Common myeloid progenitor, CD34-positive (primary cell): Measurements from ENCODE around the gene SORCS3.

Experiments
- CTCF ChIA-PET: fragments of 350-600 bp; sonication (Branson Sonifier 250); formaldehyde crosslinking; loops from one replicate; lab custom pipeline; 2021; ENCODE audit warnings: antibody characterized with exemption; lab: Charles Lee
- POLR2A ChIA-PET: fragments of 350-600 bp; sonication (Branson Sonifier 250); formaldehyde crosslinking; loops from one replicate; lab custom pipeline; 2021; ENCODE audit warnings: antibody characterized with exemption; lab: Charles Lee
- DNase-seq, 3 donors: peaks; one replicate each; pipeline versions ENCODE4 v3.0.0 to v3.0.0-alpha.2; 2013
- H3K27ac ChIP-seq, 2 experiments: 1 replicate in 1 of 2; 2 replicates in 1 of 2; pipeline ENCODE4 v1.7.0; 2013; ENCODE audit warnings: inconsistent platforms in 2 of 2, low read length in 2 of 2, mild to moderate bottlenecking in 2 of 2, low read depth in 1 of 2, moderate library complexity in 1 of 2; ENCODE audit not compliant: severe bottlenecking in 2 of 2, insufficient read depth in 1 of 2, poor library complexity in 1 of 2
- H3K27me3 ChIP-seq, 5 experiments: replicated peaks in 2 of 5; 1 replicate in 3 of 5; 2 replicates in 2 of 5; pipeline versions ENCODE4 v1.6.1 to v1.7.0; 2013; ENCODE audit warnings: low read length in 4 of 5, mild to moderate bottlenecking in 2 of 5, moderate library complexity in 2 of 5, inconsistent platforms in 1 of 5; ENCODE audit not compliant: insufficient read depth in 5 of 5, control insufficient read depth in 4 of 5
- H3K36me3 ChIP-seq, 4 experiments: 1 replicate in 2 of 4; 2 replicates in 2 of 4; pipeline versions ENCODE4 v1.6.1 to v1.7.0; 2013; ENCODE audit warnings: low read length in 3 of 4, control low read depth in 1 of 4, mild to moderate bottlenecking in 1 of 4; ENCODE audit not compliant: control insufficient read depth in 4 of 4, insufficient read depth in 4 of 4
- H3K4me1 ChIP-seq, 4 experiments: 1 replicate in 3 of 4; 2 replicates in 1 of 4; pipeline versions ENCODE4 v1.6.1 to v1.7.1; 2013; ENCODE audit warnings: low read length in 3 of 4, mild to moderate bottlenecking in 3 of 4, control low read depth in 1 of 4, inconsistent platforms in 1 of 4, moderate library complexity in 1 of 4; ENCODE audit not compliant: control insufficient read depth in 4 of 4, insufficient read depth in 4 of 4; ENCODE audit errors: control extremely low read depth in 1 of 4
- H3K4me3 ChIP-seq, 7 experiments: 1 replicate in 4 of 7; 2 replicates in 3 of 7; pipeline versions ENCODE4 v1.5.1 to v1.7.0; 2013; ENCODE audit warnings: mild to moderate bottlenecking in 7 of 7, low read length in 6 of 7, moderate library complexity in 6 of 7, inconsistent platforms in 2 of 7, low read depth in 2 of 7, control low read depth in 1 of 7; ENCODE audit not compliant: insufficient read depth in 4 of 7, control insufficient read depth in 1 of 7; ENCODE audit errors: extremely low read depth in 1 of 7
- H3K9me3 ChIP-seq, 5 experiments: 1 replicate in 4 of 5; 2 replicates in 1 of 5; pipeline versions ENCODE4 v1.6.1 to v1.7.1; 2013; ENCODE audit warnings: low read length in 4 of 5, mild to moderate bottlenecking in 2 of 5, inconsistent platforms in 1 of 5, low read depth in 1 of 5, moderate library complexity in 1 of 5; ENCODE audit not compliant: control insufficient read depth in 4 of 5, insufficient read depth in 2 of 5; ENCODE audit errors: control extremely low read depth in 1 of 5
- WGBS: methylation state at CpG from one replicate; pipeline ENCODE4 v1.1.5; 2013; ENCODE audit not compliant: insufficient coverage; 5-methylcytosine and 5-hydroxymethylcytosine counted together

Gene SORCS3

GRCh38 chr10:104831272-104831671, 190.2 kb downstream of the SORCS3 start:
- ChIA-PET CTCF (no interaction called here), POLR2A (no interaction called here)
- no peaks in the 10 kb centered on the region for H3K4me1 ChIP-seq
- DNase-seq, result no peak
- H3K27ac ChIP-seq, result no peak overlapping the region
- no peak overlapping the region for H3K4me3 ChIP-seq
- no peaks in the 10 kb centered on the region for H3K36me3 ChIP-seq
- no peaks in the 10 kb centered on the region for H3K27me3 ChIP-seq
- peaks cover 0 to 3% (median 2%) of the 10 kb centered on the region in 5 experiments for H3K9me3 ChIP-seq
- 94% methylated on average over 4 of the region's 5 CpGs for WGBS

GRCh38 chr10:104834580-104834979, 193.5 kb downstream of the SORCS3 start:
- ChIA-PET CTCF (no interaction called here), POLR2A (no interaction called here)
- H3K9me3 ChIP-seq, result no peaks in the 10 kb centered on the region
- no peak for DNase-seq
- H3K4me1 ChIP-seq, result no peaks in the 10 kb centered on the region
- no peaks in the 10 kb centered on the region for H3K36me3 ChIP-seq
- no peaks in the 10 kb centered on the region for H3K27me3 ChIP-seq
- H3K4me3 ChIP-seq, result no peak overlapping the region
- no peak overlapping the region for H3K27ac ChIP-seq
- 60% methylated on average over 1 of the region's 1 CpG for WGBS

GRCh38 chr10:104835422-104835821, 194.3 kb downstream of the SORCS3 start:
- Histone ChIP-seq H3K36me3 (no peaks in the 10 kb centered on the region), H3K27ac (no peak overlapping the region), H3K9me3 (no peaks in the 10 kb centered on the region), H3K27me3 (no peaks in the 10 kb centered on the region), H3K4me1 (no peaks in the 10 kb centered on the region), H3K4me3 (no peak overlapping the region)
- WGBS, result 46% methylated on average over 2 of the region's 2 CpGs
- POLR2A ChIA-PET, result no interaction called here
- DNase-seq, result no peak
- CTCF ChIA-PET, result no interaction called here

- Histone ChIP-seq H3K9me3 (no peaks in the 10 kb centered on the region), H3K36me3 (no peaks in the 10 kb centered on the region), H3K27ac (no peak overlapping the region), H3K4me1 (no peaks in the 10 kb centered on the region), H3K4me3 (no peak overlapping the region), H3K27me3 (no peaks in the 10 kb centered on the region)
- CTCF ChIA-PET, result no interaction called here
- WGBS, result 89% methylated on average over 3 of the region's 3 CpGs
- POLR2A ChIA-PET, result no interaction called here
- no peak for DNase-seq
Measured at GRCh38 chr10:104842704-104843103, 201.6 kb downstream of the SORCS3 start.

GRCh38 chr10:104844073-104844472, 203.0 kb downstream of the SORCS3 start:
- POLR2A ChIA-PET, result no interaction called here
- H3K4me3 ChIP-seq, result no peak overlapping the region
- DNase-seq, result no peak
- WGBS, result 93% methylated on average over 2 of the region's 3 CpGs
- H3K9me3 ChIP-seq, result no peaks in the 10 kb centered on the region
- no peaks in the 10 kb centered on the region for H3K4me1 ChIP-seq
- CTCF ChIA-PET, result no interaction called here
- no peaks in the 10 kb centered on the region for H3K36me3 ChIP-seq
- no peaks in the 10 kb centered on the region for H3K27me3 ChIP-seq
- no peak overlapping the region for H3K27ac ChIP-seq

GRCh38 chr10:104850023-104850422, 208.9 kb downstream of the SORCS3 start:
- H3K36me3 ChIP-seq, result no peaks in the 10 kb centered on the region
- H3K4me1 ChIP-seq, result no peaks in the 10 kb centered on the region
- H3K4me3 ChIP-seq, result no peak overlapping the region
- POLR2A ChIA-PET, result no interaction called here
- H3K27ac ChIP-seq, result no peak overlapping the region
- no peak for DNase-seq
- WGBS, result 91% methylated on average over 5 of the region's 5 CpGs
- no peaks in the 10 kb centered on the region for H3K9me3 ChIP-seq
- no peaks in the 10 kb centered on the region for H3K27me3 ChIP-seq
- CTCF ChIA-PET, result no interaction called here

- POLR2A ChIA-PET, result no interaction called here
- Histone ChIP-seq H3K36me3 (no peaks in the 10 kb centered on the region), H3K27ac (no peak overlapping the region), H3K4me1 (no peaks in the 10 kb centered on the region), H3K27me3 (no peaks in the 10 kb centered on the region), H3K4me3 (no peak overlapping the region), H3K9me3 (no peaks in the 10 kb centered on the region)
- DNase-seq, result no peak
- CTCF ChIA-PET, result no interaction called here
- 100% methylated on average over 2 of the region's 6 CpGs for WGBS
Measured at GRCh38 chr10:104867966-104868598, 227.0 kb downstream of the SORCS3 start.
